ENCODE data around the gene SPRTN. TPM values are rescaled to one million over a fixed set of nuclear protein-coding genes. Genes with fewer than 3 reads are reported as not detected.

SPRTN gene
- total RNA-seq, 1 experiment from 2014 or later = 21.5 TPM

DNA sequence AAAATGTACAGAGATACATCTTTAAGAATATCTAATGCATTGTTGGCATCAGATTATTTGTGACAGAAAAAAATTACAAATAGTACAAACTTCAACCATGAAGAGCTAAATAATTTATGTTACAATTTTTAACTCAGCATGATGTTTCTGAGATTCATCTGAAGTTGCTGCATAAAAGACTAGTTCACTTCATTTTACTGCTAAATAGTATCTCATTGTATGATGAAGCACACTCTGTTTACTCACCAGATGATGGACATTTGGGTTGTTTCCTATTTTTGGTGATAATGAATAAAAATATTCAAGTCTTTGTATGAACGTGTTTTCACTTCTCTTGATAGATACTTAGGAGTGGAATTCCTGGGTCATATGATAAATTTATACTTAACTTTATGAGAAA is 63.4 kb downstream of the SPRTN start:
- Histone ChIP-seq H3K36me3 (no peaks in the 10 kb centered on the region), H3K9me3 (replicated peaks) (no peaks in the 10 kb centered on the region), H3K27me3 (no peaks in the 10 kb centered on the region), H3K27ac (no peak overlapping the region), H3K4me1 (no peaks in the 10 kb centered on the region), H3K4me3 (no peak overlapping the region)
- DNase-seq = no peak

DNA sequence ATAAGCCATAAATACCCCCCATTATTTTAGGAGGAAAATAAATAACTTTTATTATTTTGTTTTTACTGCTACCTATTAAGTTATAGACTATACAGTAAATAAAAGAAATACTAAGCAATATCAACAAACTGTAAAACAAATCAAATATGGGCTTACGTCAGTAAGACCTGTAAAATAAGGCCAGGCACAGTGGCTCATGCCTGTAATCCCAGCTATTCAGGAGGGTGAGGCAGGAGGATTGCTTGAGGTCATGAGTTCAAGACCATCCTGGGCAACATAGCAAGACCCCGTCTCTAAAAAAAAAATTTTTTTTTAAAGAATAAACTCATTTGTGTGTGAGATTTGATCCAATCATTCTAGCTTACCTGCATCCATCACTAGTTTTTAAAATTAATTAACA is 66.2 kb downstream of the SPRTN start:
- Histone ChIP-seq H3K36me3 (peaks cover 6% of the 10 kb centered on the region; the same call in 1 of the 2 replicates), H3K4me3 (no peak overlapping the region), H3K27ac (no peak overlapping the region), H3K9me3 (replicated peaks) (no peaks in the 10 kb centered on the region), H3K27me3 (no peaks in the 10 kb centered on the region), H3K4me1 (no peaks in the 10 kb centered on the region)
- no peak for DNase-seq

Other genes with a start within 250 kb of the SPRTN start
- not detected in 2 replicates for gene TRIM67, start 176.2 kb upstream of the SPRTN start, total RNA-seq (2014; rRNA removed; shearing (Covaris generic))
- 88.5 and 90.8 TPM in 2 replicates for gene GNPAT, start 97.1 kb upstream of the SPRTN start, total RNA-seq (2014; rRNA removed; shearing (Covaris generic))
- gene EXOC8, start 441 bp upstream of the SPRTN start, total RNA-seq (2014; rRNA removed; shearing (Covaris generic)) = 13.4 and 15.0 TPM in 2 replicates
- 23.8 and 26.7 TPM in 2 replicates for gene EGLN1, start 84.0 kb downstream of the SPRTN start, total RNA-seq (2014; rRNA removed; shearing (Covaris generic))
- gene TSNAX, start 190.4 kb downstream of the SPRTN start, total RNA-seq (2014; rRNA removed; shearing (Covaris generic)) = 43.7 and 46.1 TPM in 2 replicates